H1 (cell line): ENCODE measurements around the gene PRDM4. TPM values are rescaled to one million over a fixed set of nuclear protein-coding genes. Genes with fewer than 3 reads are reported as not detected.

Experiments
- CTCF ChIA-PET: fragments of 300-600 bp; sonication (Branson Sonifier 250); formaldehyde crosslinking; loops from one replicate; lab custom pipeline; 2021; ENCODE audit not compliant: partially characterized antibody; lab: Charles Lee
- POLR2A ChIA-PET: fragments of 300-600 bp; sonication (Branson Sonifier 250); formaldehyde crosslinking; loops from one replicate; lab custom pipeline; 2021; ENCODE audit warnings: inconsistent platforms; ENCODE audit not compliant: partially characterized antibody; lab: Charles Lee
- DNase-seq, 2 experiments: peaks; one replicate each; pipeline versions ENCODE4 v3.0.0 to v3.0.0-alpha.2; 2010 to 2022; ENCODE audit warnings: low spot score in 2 of 2, low read depth in 1 of 2, mixed read lengths in 1 of 2
- FAIRE-seq: peaks from 2 replicates; lab custom pipeline; 2011; peaks lifted over from hg19 to GRCh38; lab: Jason Lieb, UNC
- H2AFZ ChIP-seq: 2 replicates; pipeline ENCODE4 v1.8.1; 2012; ENCODE audit warnings: low read length, inconsistent platforms
- H2AK5ac ChIP-seq: 2 replicates; pipeline ENCODE4 v1.6.1; 2013; ENCODE audit warnings: low read depth, low read length
- H2BK120ac ChIP-seq: replicated peaks from 2 replicates; pipeline ENCODE3; 2013; ENCODE audit warnings: low read depth, low read length, inconsistent platforms
- H2BK12ac ChIP-seq: 2 replicates; pipeline ENCODE4 v1.6.1; 2013; ENCODE audit warnings: low read depth, low read length
- H2BK15ac ChIP-seq: 2 replicates; pipeline ENCODE4 v1.6.1; 2013; ENCODE audit warnings: low read length
- H2BK20ac ChIP-seq: 2 replicates; pipeline ENCODE4 v1.6.1; 2013; ENCODE audit warnings: low read length
- H2BK5ac ChIP-seq: 2 replicates; pipeline ENCODE4 v1.6.1; 2013; ENCODE audit warnings: low read depth, low read length
- H3K14ac ChIP-seq: 2 replicates; pipeline ENCODE4 v1.6.1; 2013; ENCODE audit warnings: inconsistent platforms; ENCODE audit not compliant: insufficient read length
- H3K18ac ChIP-seq: 2 replicates; pipeline ENCODE4 v1.6.1; 2013; ENCODE audit warnings: low read length; ENCODE audit errors: extremely low read depth
- H3K23ac ChIP-seq: 2 replicates; pipeline ENCODE4 v1.6.1; 2013; ENCODE audit warnings: inconsistent platforms; ENCODE audit not compliant: insufficient read length
- H3K23me2 ChIP-seq: 2 replicates; pipeline ENCODE4 v1.6.1; 2013; ENCODE audit warnings: low read depth, low read length
- H3K27ac ChIP-seq: 2 replicates; pipeline ENCODE4 v1.6.1; 2011; ENCODE audit warnings: low read depth, low read length, inconsistent platforms
- H3K27me3 ChIP-seq, 4 experiments: replicated peaks in 1 of 4; 1 replicate in 1 of 4; 2 replicates in 3 of 4; pipeline versions ENCODE4 v1.6.1 to v1.8.1; 2011 to 2013; ENCODE audit warnings: low read length in 3 of 4, mild to moderate bottlenecking in 3 of 4, inconsistent platforms in 2 of 4, mixed read lengths in 2 of 4, moderate library complexity in 1 of 4; ENCODE audit not compliant: control insufficient read depth in 3 of 4, insufficient read depth in 3 of 4; ENCODE audit errors: extremely low read depth in 1 of 4
- H3K36me3 ChIP-seq, 4 experiments: 2 replicates each; pipeline versions ENCODE4 v1.6.1 to v1.8.1; 2011 to 2013; ENCODE audit warnings: mild to moderate bottlenecking in 4 of 4, low read length in 3 of 4, moderate library complexity in 2 of 4, control low read depth in 1 of 4, inconsistent platforms in 1 of 4; ENCODE audit not compliant: insufficient read depth in 4 of 4, control insufficient read depth in 2 of 4
- H3K4ac ChIP-seq: replicated peaks from 2 replicates; pipeline ENCODE3; 2013; ENCODE audit warnings: low read length, low read depth, mixed read lengths, inconsistent platforms; ENCODE audit not compliant: insufficient read length
- H3K4me1 ChIP-seq, 4 experiments: replicated peaks in 1 of 4; 1 replicate in 1 of 4; 2 replicates in 3 of 4; pipeline versions ENCODE4 v1.6.1 to v1.8.1; 2011 to 2013; ENCODE audit warnings: low read length in 3 of 4, inconsistent platforms in 2 of 4, mixed read lengths in 1 of 4; ENCODE audit not compliant: insufficient read depth in 4 of 4, control insufficient read depth in 3 of 4
- H3K4me2 ChIP-seq, 2 experiments: 2 replicates each; pipeline versions ENCODE4 v1.6.1 to v1.8.1; 2011 to 2013; ENCODE audit warnings: low read depth in 2 of 2, low read length in 2 of 2, control low read depth in 1 of 2, inconsistent platforms in 1 of 2, mild to moderate bottlenecking in 1 of 2; ENCODE audit not compliant: insufficient read depth in 1 of 2
- H3K4me3 ChIP-seq, 4 experiments: fragments of 200-600, 300-600 bp in 1 of 4; sonication (generic), shearing (Covaris generic), sonication (Bioruptor Twin) in 1 of 4; 2 replicates each; pipeline versions ENCODE4 v1.5.1 to v1.8.1; 2011 to 2016; ENCODE audit warnings: low read length in 4 of 4, low read depth in 3 of 4, control low read depth in 2 of 4, inconsistent platforms in 2 of 4, mild to moderate bottlenecking in 2 of 4, mixed read lengths in 1 of 4, moderate library complexity in 1 of 4; ENCODE audit not compliant: insufficient read depth in 2 of 4; ENCODE audit errors: extremely low read depth in 1 of 4
- H3K56ac ChIP-seq: replicated peaks from 2 replicates; pipeline ENCODE3; 2013; ENCODE audit warnings: low read depth, mild to moderate bottlenecking, mixed read lengths, low read length, inconsistent platforms; ENCODE audit not compliant: insufficient read length
- H3K79me1 ChIP-seq: 2 replicates; pipeline ENCODE4 v1.6.1; 2013; ENCODE audit warnings: low read depth, low read length, control low read depth
- H3K79me2 ChIP-seq, 2 experiments: 2 replicates each; pipeline versions ENCODE4 v1.6.1 to v1.8.1; 2012 to 2013; ENCODE audit warnings: low read length in 2 of 2, mild to moderate bottlenecking in 2 of 2, inconsistent platforms in 1 of 2; ENCODE audit not compliant: insufficient read depth in 2 of 2, control insufficient read depth in 1 of 2
- H3K9ac ChIP-seq, 4 experiments: replicated peaks in 1 of 4; 1 replicate in 1 of 4; 2 replicates in 3 of 4; pipeline versions ENCODE4 v1.6.1 to v1.8.1; 2011 to 2013; ENCODE audit warnings: low read depth in 3 of 4, low read length in 3 of 4, control low read depth in 2 of 4, mild to moderate bottlenecking in 2 of 4, moderate library complexity in 2 of 4, inconsistent platforms in 1 of 4; ENCODE audit errors: extremely low read depth in 1 of 4
- H3K9me3 ChIP-seq, 2 experiments: 2 replicates each; pipeline versions ENCODE4 v1.6.1 to v1.8.1; 2012 to 2013; ENCODE audit warnings: mild to moderate bottlenecking in 2 of 2, moderate library complexity in 2 of 2, control low read depth in 1 of 2, inconsistent platforms in 1 of 2, low read depth in 1 of 2, low read length in 1 of 2, mixed read lengths in 1 of 2; ENCODE audit not compliant: insufficient read depth in 2 of 2
- H4K20me1 ChIP-seq, 2 experiments: replicated peaks in 1 of 2; 2 replicates each; pipeline versions ENCODE3 to v1.8.1; 2011 to 2013; ENCODE audit warnings: inconsistent platforms in 2 of 2, low read length in 2 of 2, mild to moderate bottlenecking in 1 of 2; ENCODE audit not compliant: insufficient read depth in 2 of 2, control insufficient read depth in 1 of 2
- H4K5ac ChIP-seq: 2 replicates; pipeline ENCODE4 v1.6.1; 2013; ENCODE audit warnings: low read length, low read depth, mixed read lengths, inconsistent platforms; ENCODE audit not compliant: insufficient read length
- H4K8ac ChIP-seq: 2 replicates; pipeline ENCODE4 v1.8.0; 2013; ENCODE audit warnings: mild to moderate bottlenecking, moderate library complexity, low read length, inconsistent platforms; ENCODE audit not compliant: insufficient read depth; ENCODE audit errors: extremely low read depth
- H4K91ac ChIP-seq: replicated peaks from 2 replicates; pipeline ENCODE3; 2013; ENCODE audit warnings: low read length, mixed read lengths, inconsistent platforms; ENCODE audit not compliant: insufficient read length
- ATF2 ChIP-seq: IDR thresholded peaks from 2 replicates; pipeline ENCODE4 v1.6.1; 2012; ENCODE audit warnings: low read length, inconsistent platforms
- E2F6 ChIP-seq: IDR thresholded peaks from 2 replicates; pipeline ENCODE4 v1.6.1; 2012; ENCODE audit warnings: inconsistent platforms
- JUN ChIP-seq: IDR thresholded peaks from 2 replicates; pipeline ENCODE4 v1.6.1; 2011; ENCODE audit warnings: low read depth, mild to moderate bottlenecking, improper control_type of control experiment, low read length
- POLR2AphosphoS5 ChIP-seq: IDR thresholded peaks from 2 replicates; pipeline ENCODE4 v1.6.1; 2011; ENCODE audit warnings: low read depth, low read length
- RBBP5 ChIP-seq: IDR thresholded peaks from 2 replicates; pipeline ENCODE4 v1.7.1; 2012; ENCODE audit warnings: low read depth, mild to moderate bottlenecking, inconsistent platforms, low read length, moderate library complexity, borderline replicate concordance
- RFX5 ChIP-seq: IDR thresholded peaks from 2 replicates; pipeline ENCODE4 v1.6.1; 2011; ENCODE audit warnings: low read depth, low read length, improper control_type of control experiment, borderline replicate concordance
- SAP30 ChIP-seq: fragments of 300-600 bp; sonication (generic); IDR thresholded peaks from 2 replicates; pipeline ENCODE4 v1.7.1; 2012; ENCODE audit warnings: low read length, moderate library complexity, mild to moderate bottlenecking, inconsistent platforms; ENCODE audit not compliant: insufficient read depth, insufficient replicate concordance
- SRF ChIP-seq: IDR thresholded peaks from 2 replicates; pipeline ENCODE4 v1.6.1; 2011; ENCODE audit warnings: mild to moderate bottlenecking, low read depth, low read length, moderate library complexity
- TAF1 ChIP-seq: IDR thresholded peaks from 2 replicates; pipeline ENCODE4 v1.6.1; 2011; ENCODE audit warnings: mild to moderate bottlenecking, low read depth, low read length
- WGBS, 2 experiments: shearing (Covaris generic) in 1 of 2; methylation state at CpG; one replicate each; pipeline versions ENCODE4 v1.1.6 to v1.1.7; 2013 to 2015; ENCODE audit warnings: low lambda C conversion rate in 2 of 2, mixed read lengths in 2 of 2, inconsistent platforms in 1 of 2, low coverage in 1 of 2, missing lambda C conversion rate in 1 of 2; ENCODE audit not compliant: insufficient replicate concordance in 2 of 2, insufficient coverage in 1 of 2, insufficient read length in 1 of 2; ENCODE audit errors: extremely low coverage in 1 of 2, missing lambda C conversion rate in 1 of 2; 5-methylcytosine and 5-hydroxymethylcytosine counted together
- polyA plus RNA-seq, 7 experiments: library from polyadenylated mRNA; depleted of rRNA in 3 of 7; stranded (reverse) in 5 of 7; unstranded in 2 of 7; fragments of >200 nt in 5 of 7; fragments of 200-250 nt in 2 of 7; gene quantifications; 1 replicate in 5 of 7; 2 replicates in 1 of 7; 4 replicates in 1 of 7; pipeline versions ENCODE4 v1.2.1 to v1.2.3, GENCODE V29; 2011 to 2013; ENCODE audit warnings: missing spikeins in 2 of 7, mixed read lengths in 2 of 7
- total RNA-seq: library from RNA; stranded (reverse); fragmentation: NEBNext Ultra II Directional; extraction: Animal tissue kit (Norgen Biotek cat#: 25700); gene quantifications from 2 replicates; pipeline ENCODE4 v1.2.1, GENCODE V29; 2021

Gene PRDM4
- total and polyA plus RNA-seq, 2 of the 8 experiments (the other 6 are each of a cell fraction or from before 2014, with no cell fraction given): 10.1 to 17.5 TPM

DNA sequence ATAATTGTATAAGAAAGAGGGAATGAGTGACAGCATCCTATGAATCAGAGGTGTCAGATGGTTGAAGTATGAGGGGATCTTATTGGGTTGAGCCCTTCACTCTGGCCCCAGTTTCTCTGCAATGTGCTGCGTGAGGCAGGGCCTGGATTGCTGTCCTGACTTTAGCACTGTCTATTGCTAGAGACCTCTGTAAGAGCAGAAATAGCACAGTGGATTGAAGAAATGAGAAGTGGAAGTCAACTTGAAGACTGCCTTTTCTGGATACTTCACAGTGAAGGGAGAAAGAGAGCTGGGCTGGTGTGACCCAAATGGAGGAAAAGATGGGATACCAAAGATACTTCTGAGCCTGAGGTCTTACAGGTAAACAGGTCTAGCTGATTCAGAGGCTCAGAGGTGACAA, 19.4 kb upstream of the PRDM4 start:
- ChIA-PET POLR2A (no interaction called here), CTCF (interaction anchor here (1.1 kb wide), 1 partner anchor 105 kb away, joined by 6 read pairs; no protein-coding TSS in a partner anchor)
- Histone ChIP-seq H2BK5ac (no peak overlapping the region), H2BK15ac (no peak overlapping the region), H3K4me1 (no peaks in the 10 kb centered on the region), H3K4ac (no peak overlapping the region), H4K20me1 (no peaks in the 10 kb centered on the region), H3K27me3 (peaks cover 9 to 25% (median 23%) of the 10 kb centered on the region in 4 experiments), H2AK5ac (no peak overlapping the region), H3K79me1 (no peaks in the 10 kb centered on the region), H3K9ac (no peak overlapping the region), H2BK120ac (no peak overlapping the region), H4K91ac (no peak overlapping the region), H3K56ac (no peak overlapping the region), H3K18ac (no peak overlapping the region), H3K23me2 (peaks cover 4% of the 10 kb centered on the region; the same call in 1 of the 2 replicates), H4K8ac (no peak overlapping the region), H3K9me3 (no peaks in the 10 kb centered on the region), H3K14ac (no peak overlapping the region), H3K4me3 (no peak overlapping the region), H2BK12ac (no peak overlapping the region), H3K23ac (no peak overlapping the region), H3K4me2 (no peak overlapping the region), H2BK20ac (no peak overlapping the region), H4K5ac (no peak overlapping the region), H3K79me2 (no peaks in the 10 kb centered on the region), H2AFZ (no peak overlapping the region), H3K27ac (no peak overlapping the region), H3K36me3 (no peaks in the 10 kb centered on the region)
- FAIRE-seq (no peak), DNase-seq (no peak)
- TF ChIP-seq JUN: no peak
- no peak for TF ChIP-seq TAF1
- no peak for TF ChIP-seq E2F6
- no peak for TF ChIP-seq SAP30
- no peak for TF ChIP-seq RBBP5
- TF ChIP-seq SRF: no peak
- no peak for TF ChIP-seq ATF2
- TF ChIP-seq RFX5: no peak
- TF ChIP-seq POLR2AphosphoS5: no peak
- WGBS, 2 experiments: 61% methylated on average over 1 of the region's 1 CpG; no CpG with 5 or more reads in 1 of the 2 experiments
